ENCODE measurements around the gene P2RY11.

P2RY11 gene

GRCh38 chr19:10093295-10094186 lies 18.0 kb upstream of the P2RY11 start:
- no peak for DNase-seq

GRCh38 chr19:10095622-10095947 lies 15.9 kb upstream of the P2RY11 start:
- DNase-seq, result no peak

GRCh38 chr19:10095948-10096614 lies 15.4 kb upstream of the P2RY11 start:
- DNase-seq, result peak; percentile 93

- no peak for DNase-seq
Measured at GRCh38 chr19:10096615-10096963, 14.9 kb upstream of the P2RY11 start.

GRCh38 chr19:10100163-10100785 lies 11.2 kb upstream of the P2RY11 start:
- no peak for DNase-seq

- no peak for DNase-seq
Measured at GRCh38 chr19:10102787-10103236, 8.7 kb upstream of the P2RY11 start.

GRCh38 chr19:10104130-10104513 lies 7.4 kb upstream of the P2RY11 start:
- DNase-seq, result no peak

GRCh38 chr19:10104665-10105508 lies 6.6 kb upstream of the P2RY11 start:
- no peak for DNase-seq

- no peak for DNase-seq
Measured at GRCh38 chr19:10105509-10106099, 5.9 kb upstream of the P2RY11 start.

- DNase-seq, result peak; percentile 98
Measured at GRCh38 chr19:10106100-10106936, 5.2 kb upstream of the P2RY11 start, which contains the start of gene PPAN. Gene PPAN, plus strand, starts transcription at chr19:10106362. Its CDS starts 33 bp downstream, at chr19:10106395.

GRCh38 chr19:10107254-10107653 lies 4.2 kb upstream of the P2RY11 start:
- no peak for DNase-seq

- no peak for DNase-seq
Measured at GRCh38 chr19:10107817-10108367, 3.6 kb upstream of the P2RY11 start.

- DNase-seq, result no peak
Measured at GRCh38 chr19:10109528-10109927, 2.0 kb upstream of the P2RY11 start.

GRCh38 chr19:10110076-10110971 lies 1.2 kb upstream of the P2RY11 start:
- DNase-seq, result no peak

GRCh38 chr19:10110972-10111317 lies 548 bp upstream of the P2RY11 start:
- no peak for DNase-seq

- DNase-seq, result no peak
Measured at GRCh38 chr19:10112037-10112761, 706 bp downstream of the P2RY11 start.

GRCh38 chr19:10112895-10113591 lies 1.6 kb downstream of the P2RY11 start:
- DNase-seq, result peak; percentile 25

- no peak for DNase-seq
Measured at GRCh38 chr19:10113592-10113963, 2.1 kb downstream of the P2RY11 start.

All from NCI-H345 (cell line).